ENCODE data around the gene PTPRC. TPM values are rescaled to one million over a fixed set of nuclear protein-coding genes. Genes with fewer than 3 reads are reported as not detected.

Gene PTPRC
- total RNA-seq, 1 donor from 2014 or later: 33.4 TPM

GRCh38 chr1:198774421-198774820 is 135.6 kb downstream of the PTPRC start:
- no peak for DNase-seq (ENCODE audit: extremely low spot score in 2 of 2)
- intact Hi-C loops (cut with DNase I): no loop called here
- TF ChIP-seq POLR2A (IDR thresholded peaks at IDR 0.05): no peak
- no peak for TF ChIP-seq POLR2AphosphoS5 (IDR thresholded peaks at IDR 0.05; ENCODE audit: insufficient read depth in 1 of 2, low read depth in 1 of 2)
- no peak for TF ChIP-seq CTCF (IDR thresholded peaks at IDR 0.05)
- Histone ChIP-seq H3K4me1 (no peaks in the 10 kb centered on the region), H3K27me3 (no peaks in the 10 kb centered on the region), H3K27ac (no peak overlapping the region), H3K9me3 (no peaks in the 10 kb centered on the region), H3K36me3 (no peaks in the 10 kb centered on the region), H3K4me3 (no peak overlapping the region)

- no peaks in the 10 kb centered on the region for H3K4me1 ChIP-seq
- no peak for TF ChIP-seq POLR2A (IDR thresholded peaks at IDR 0.05)
- TF ChIP-seq POLR2AphosphoS5 (IDR thresholded peaks at IDR 0.05; ENCODE audit: insufficient read depth in 1 of 2, low read depth in 1 of 2): no peak
- TF ChIP-seq CTCF (IDR thresholded peaks at IDR 0.05): no peak
- no peak for DNase-seq (ENCODE audit: extremely low spot score in 2 of 2)
- no peak overlapping the region for H3K27ac ChIP-seq
- no peak overlapping the region for H3K4me3 ChIP-seq
- H3K9me3 ChIP-seq: no peaks in the 10 kb centered on the region
- intact Hi-C loops (cut with DNase I): no loop called here
- no peaks in the 10 kb centered on the region for H3K27me3 ChIP-seq
- H3K36me3 ChIP-seq: no peaks in the 10 kb centered on the region
Measured at GRCh38 chr1:198775606-198776005, 136.8 kb downstream of the PTPRC start.

GRCh38 chr1:198776602-198777029 is 137.8 kb downstream of the PTPRC start:
- H3K36me3 ChIP-seq: no peaks in the 10 kb centered on the region
- no peak for TF ChIP-seq POLR2A (IDR thresholded peaks at IDR 0.05)
- no peak for TF ChIP-seq CTCF (IDR thresholded peaks at IDR 0.05)
- TF ChIP-seq POLR2AphosphoS5 (IDR thresholded peaks at IDR 0.05; ENCODE audit: insufficient read depth in 1 of 2, low read depth in 1 of 2): no peak
- no peak overlapping the region for H3K27ac ChIP-seq
- no peaks in the 10 kb centered on the region for H3K27me3 ChIP-seq
- H3K9me3 ChIP-seq: no peaks in the 10 kb centered on the region
- DNase-seq (ENCODE audit: extremely low spot score in 2 of 2): no peak
- no peak overlapping the region for H3K4me3 ChIP-seq
- intact Hi-C loops (cut with DNase I): no loop called here
- H3K4me1 ChIP-seq: no peaks in the 10 kb centered on the region

- no peaks in the 10 kb centered on the region for H3K36me3 ChIP-seq
- H3K4me1 ChIP-seq: no peaks in the 10 kb centered on the region
- H3K27ac ChIP-seq: no peak overlapping the region
- H3K4me3 ChIP-seq: no peak overlapping the region
- no peak for DNase-seq (ENCODE audit: extremely low spot score in 2 of 2)
- no peaks in the 10 kb centered on the region for H3K9me3 ChIP-seq
- TF ChIP-seq CTCF (IDR thresholded peaks at IDR 0.05) (no peak), POLR2AphosphoS5 (IDR thresholded peaks at IDR 0.05; ENCODE audit: insufficient read depth in 1 of 2, low read depth in 1 of 2) (no peak), POLR2A (IDR thresholded peaks at IDR 0.05) (no peak)
- no peaks in the 10 kb centered on the region for H3K27me3 ChIP-seq
- intact Hi-C loops (cut with DNase I): no loop called here
Measured at GRCh38 chr1:198778049-198778448, 139.2 kb downstream of the PTPRC start.

GRCh38 chr1:198780376-198780775 is 141.5 kb downstream of the PTPRC start:
- H3K27ac ChIP-seq: no peak overlapping the region
- no peaks in the 10 kb centered on the region for H3K36me3 ChIP-seq
- intact Hi-C loops (cut with DNase I): no loop called here
- no peak for DNase-seq (ENCODE audit: extremely low spot score in 2 of 2)
- no peaks in the 10 kb centered on the region for H3K27me3 ChIP-seq
- H3K4me1 ChIP-seq: no peaks in the 10 kb centered on the region
- no peak overlapping the region for H3K4me3 ChIP-seq
- TF ChIP-seq CTCF (IDR thresholded peaks at IDR 0.05): no peak
- TF ChIP-seq POLR2A (IDR thresholded peaks at IDR 0.05): no peak
- no peak for TF ChIP-seq POLR2AphosphoS5 (IDR thresholded peaks at IDR 0.05; ENCODE audit: insufficient read depth in 1 of 2, low read depth in 1 of 2)
- H3K9me3 ChIP-seq: no peaks in the 10 kb centered on the region

All from vagina (tissue), 2 donors.